HG03432 (cell line): ENCODE measurements around the gene SIPA1L3.

Source experiments
- ATAC-seq: cut with Tn5 transposase; IDR thresholded peaks from one replicate; pipeline ENCODE4 v1.9.1; 2021; ENCODE audit warnings: mild to moderate bottlenecking, moderate library complexity; ENCODE audit not compliant: unreplicated experiment

SIPA1L3 gene

GRCh38 chr19:38206006-38206745 is 299.2 kb downstream of the SIPA1L3 start:
- ATAC-seq, result no peak

- ATAC-seq, result no peak
These were observed 299.9 kb downstream of the SIPA1L3 start for GRCh38 chr19:38206928-38207327.

GRCh38 chr19:38207543-38207942 is 300.5 kb downstream of the SIPA1L3 start:
- ATAC-seq, result no peak

GRCh38 chr19:38208571-38208970 is 301.6 kb downstream of the SIPA1L3 start:
- no peak for ATAC-seq

GRCh38 chr19:38209152-38209551 is 302.1 kb downstream of the SIPA1L3 start:
- ATAC-seq, result no peak

GRCh38 chr19:38209671-38210457 is 302.9 kb downstream of the SIPA1L3 start:
- no peak for ATAC-seq

- no peak for ATAC-seq
These were observed 303.5 kb downstream of the SIPA1L3 start for GRCh38 chr19:38210458-38210987.

- no peak for ATAC-seq
These were observed 304.2 kb downstream of the SIPA1L3 start for GRCh38 chr19:38211151-38211591.

GRCh38 chr19:38211766-38212165 is 304.8 kb downstream of the SIPA1L3 start:
- no peak for ATAC-seq

GRCh38 chr19:38213469-38213868 is 306.5 kb downstream of the SIPA1L3 start:
- ATAC-seq, result no peak

GRCh38 chr19:38213911-38214625 is 307.1 kb downstream of the SIPA1L3 start:
- no peak for ATAC-seq

- no peak for ATAC-seq
These were observed 310.0 kb downstream of the SIPA1L3 start for GRCh38 chr19:38216785-38217641.

GRCh38 chr19:38218204-38218603 is 311.2 kb downstream of the SIPA1L3 start:
- no peak for ATAC-seq

GRCh38 chr19:38219221-38219620 is 312.2 kb downstream of the SIPA1L3 start:
- ATAC-seq, result no peak

GRCh38 chr19:38221421-38221820 is 314.4 kb downstream of the SIPA1L3 start:
- ATAC-seq, result no peak

GRCh38 chr19:38221919-38222830 is 315.2 kb downstream of the SIPA1L3 start:
- ATAC-seq, result no peak

GRCh38 chr19:38223119-38223523 is 316.1 kb downstream of the SIPA1L3 start:
- ATAC-seq, result no peak

- ATAC-seq, result no peak
These were observed 316.6 kb downstream of the SIPA1L3 start for GRCh38 chr19:38223617-38224013.
